GM19351 (cell line): ENCODE measurements around the gene GOSR1.
"Not testable (repeated sequence)": the region's sequence is repeated elsewhere in the genome, so short reads cannot be mapped to it uniquely, and the experiment has no call there.

Experiments used
- ATAC-seq: cut with Tn5 transposase; IDR thresholded peaks from one replicate; pipeline ENCODE4 v1.9.1; 2021; ENCODE audit warnings: mild to moderate bottlenecking, moderate library complexity; ENCODE audit not compliant: unreplicated experiment

Gene GOSR1

GRCh38 chr17:30503558-30503957, 26.4 kb downstream of the GOSR1 start:
- no peak for ATAC-seq

- ATAC-seq, result no peak
Observed at GRCh38 chr17:30505868-30506417, 28.7 kb downstream of the GOSR1 start.

GRCh38 chr17:30506481-30506880, 29.3 kb downstream of the GOSR1 start:
- no peak for ATAC-seq

- ATAC-seq, result no peak
Observed at GRCh38 chr17:30513346-30513745, 36.1 kb downstream of the GOSR1 start.

GRCh38 chr17:30514895-30515596, 37.8 kb downstream of the GOSR1 start:
- ATAC-seq, result no peak

- no peak for ATAC-seq
Observed at GRCh38 chr17:30517786-30518185, 40.6 kb downstream of the GOSR1 start.

GRCh38 chr17:30519166-30519565, 42.0 kb downstream of the GOSR1 start:
- ATAC-seq, result no peak

- ATAC-seq, result no peak
Observed at GRCh38 chr17:30519707-30520106, 42.5 kb downstream of the GOSR1 start.

GRCh38 chr17:30520436-30520835, 43.2 kb downstream of the GOSR1 start:
- no peak for ATAC-seq

GRCh38 chr17:30520882-30521281, 43.7 kb downstream of the GOSR1 start:
- ATAC-seq, result no peak

- no peak for ATAC-seq
Observed at GRCh38 chr17:30521766-30522165, 44.6 kb downstream of the GOSR1 start.

- not testable (repeated sequence) for ATAC-seq
Observed at GRCh38 chr17:30523236-30523635, 46.0 kb downstream of the GOSR1 start.

GRCh38 chr17:30524847-30525246, 47.6 kb downstream of the GOSR1 start:
- no peak for ATAC-seq

GRCh38 chr17:30526401-30526800, 49.2 kb downstream of the GOSR1 start:
- no peak for ATAC-seq

- ATAC-seq, result not testable (repeated sequence)
Observed at GRCh38 chr17:30528701-30529100, 51.5 kb downstream of the GOSR1 start.

GRCh38 chr17:30530346-30531025, 53.3 kb downstream of the GOSR1 start:
- ATAC-seq, result no peak

- ATAC-seq, result no peak
Observed at GRCh38 chr17:30532871-30533270, 55.7 kb downstream of the GOSR1 start.

GRCh38 chr17:30534298-30534697, 57.1 kb downstream of the GOSR1 start:
- no peak for ATAC-seq

- ATAC-seq, result no peak
Observed at GRCh38 chr17:30534938-30535921, 58.0 kb downstream of the GOSR1 start.

- ATAC-seq, result not testable (repeated sequence)
Observed at GRCh38 chr17:30536846-30537245, 59.6 kb downstream of the GOSR1 start.

- not testable (repeated sequence) for ATAC-seq
Observed at GRCh38 chr17:30537667-30538066, 60.5 kb downstream of the GOSR1 start.
